HFF-Myc (cell line): ENCODE data around the gene RRP1.

Experiments used
- DNase-seq: peaks from one replicate; pipeline ENCODE4 v3.0.0-alpha.2; 2011; ENCODE audit warnings: low read depth; ENCODE audit errors: extremely low read depth
- H3K4me3 ChIP-seq: replicated peaks from 2 replicates; pipeline ENCODE4 v1.5.1; 2011; ENCODE audit warnings: low read depth, mild to moderate bottlenecking, control low read depth, low read length
- CTCF ChIP-seq: IDR thresholded peaks from 2 replicates; pipeline ENCODE4 v1.5.1; 2012; ENCODE audit warnings: mild to moderate bottlenecking, low read depth, low read length, control low read depth; ENCODE audit errors: missing control alignments

The RRP1 gene

GRCh38 chr21:43778469-43779335 lies 10.7 kb upstream of the RRP1 start:
- no peak for DNase-seq
- no peak overlapping the region for H3K4me3 ChIP-seq
- no peak for TF ChIP-seq CTCF

- no peak for TF ChIP-seq CTCF
- no peak for DNase-seq
Measured at GRCh38 chr21:43779660-43780059, 9.7 kb upstream of the RRP1 start.

GRCh38 chr21:43781846-43782245 lies 7.5 kb upstream of the RRP1 start:
- H3K4me3 ChIP-seq, result no peak overlapping the region
- no peak for DNase-seq
- TF ChIP-seq CTCF, result no peak

More at GRCh38 chr21:43779660-43780059, 9.7 kb upstream of the RRP1 start:
- no peak overlapping the region for H3K4me3 ChIP-seq

- H3K4me3 ChIP-seq, result no peak overlapping the region
Measured at GRCh38 chr21:43782431-43783097, 6.8 kb upstream of the RRP1 start.

GRCh38 chr21:43783098-43783700 lies 6.2 kb upstream of the RRP1 start:
- DNase-seq, result no peak
- H3K4me3 ChIP-seq, result no peak overlapping the region
- no peak for TF ChIP-seq CTCF

More at GRCh38 chr21:43782431-43783097, 6.8 kb upstream of the RRP1 start:
- no peak for TF ChIP-seq CTCF
- DNase-seq, result no peak

- no peak for DNase-seq
Measured at GRCh38 chr21:43785134-43785533, 4.2 kb upstream of the RRP1 start.

More at GRCh38 chr21:43785134-43785533, 4.2 kb upstream of the RRP1 start:
- no peak overlapping the region for H3K4me3 ChIP-seq
- TF ChIP-seq CTCF, result no peak
